K562 (cell line): ENCODE data around the gene ST3GAL3. TPM values are rescaled to one million over a fixed set of nuclear protein-coding genes. Genes with fewer than 3 reads are reported as not detected.

ENCODE experiments used
- ATAC-seq: fragments of 200-7000 bp; cut with Tn5 transposase; 3 replicates; pipeline ENCODE4 v1.9.1; 2020; ENCODE audit warnings: moderate library complexity
- BruUV-seq: library from RNA; stranded (reverse); fragments of 400-500 nt; replicated peaks from 2 replicates; lab custom pipeline; 2021; lab: Mats Ljungman, UMichigan
- CTCF ChIA-PET: fragments of 300-600 bp; formaldehyde crosslinking; extraction: SDS; loops from one replicate; lab custom pipeline; 2021; ENCODE audit warnings: low intra/inter-chr PET ratio; lab: Yijun Ruan, JAX
- POLR2A ChIA-PET: fragments of 300-600, 350-650 bp; sonication (Branson Sonifier 250); formaldehyde crosslinking; extraction: SDS; loops from one replicate; lab custom pipeline; 2021; ENCODE audit warnings: antibody characterized with exemption, inconsistent platforms; lab: Yijun Ruan, JAX
- DNase-seq, 4 experiments: peaks; one replicate each; pipeline versions ENCODE4 v3.0.0 to v3.0.0-alpha.2; 2011 to 2018; ENCODE audit warnings: low spot score in 3 of 4, mixed read lengths in 3 of 4; ENCODE audit errors: extremely low read depth in 1 of 4
- FAIRE-seq: peaks from 2 replicates; lab custom pipeline; 2011; peaks lifted over from hg19 to GRCh38; lab: Jason Lieb, UNC
- H2AFZ ChIP-seq: 2 replicates; pipeline ENCODE4 v1.6.0; 2011; ENCODE audit warnings: low read depth, low read length, control low read depth, inconsistent platforms
- H3K27ac ChIP-seq: fragments of 200-600 bp; 3 replicates; pipeline ENCODE4 v1.8.0; 2011; ENCODE audit warnings: low read depth, mild to moderate bottlenecking, control low read depth, inconsistent platforms, low read length, moderate library complexity, mixed read lengths; ENCODE audit errors: extremely low read depth
- H3K27me3 ChIP-seq, 2 experiments: fragments of 300-600 bp in 1 of 2; 2 replicates in 1 of 2; 3 replicates in 1 of 2; pipeline versions ENCODE4 v1.6.0 to v1.8.0; 2011; ENCODE audit warnings: inconsistent platforms in 2 of 2, low read length in 2 of 2, mild to moderate bottlenecking in 1 of 2, mixed read lengths in 1 of 2, moderate library complexity in 1 of 2; ENCODE audit not compliant: control insufficient read depth in 2 of 2, insufficient read depth in 2 of 2
- H3K36me3 ChIP-seq: fragments of 300-600 bp; 3 replicates; pipeline ENCODE4 v1.8.0; 2011; ENCODE audit warnings: mild to moderate bottlenecking, low read length, inconsistent platforms; ENCODE audit not compliant: control insufficient read depth, insufficient read depth
- H3K4me1 ChIP-seq, 2 experiments: fragments of 200-600 bp in 1 of 2; replicated peaks in 1 of 2; 2 replicates in 1 of 2; 3 replicates in 1 of 2; pipeline versions ENCODE4 v1.5.1 to v1.8.0; 2011; ENCODE audit warnings: inconsistent platforms in 2 of 2, low read length in 2 of 2, mild to moderate bottlenecking in 1 of 2, mixed read lengths in 1 of 2, moderate library complexity in 1 of 2; ENCODE audit not compliant: control insufficient read depth in 2 of 2, insufficient read depth in 2 of 2
- H3K4me2 ChIP-seq: 2 replicates; pipeline ENCODE4 v1.6.1; 2011; ENCODE audit warnings: low read length, control low read depth, inconsistent platforms, mixed read lengths; ENCODE audit not compliant: insufficient read depth
- H3K4me3 ChIP-seq: fragments of 200-600 bp; sonication (generic), shearing (Covaris generic); 2 replicates; pipeline ENCODE4 v1.5.1; 2016; ENCODE audit warnings: control low read depth, inconsistent platforms
- H3K79me2 ChIP-seq: fragments of 200-600 bp; 3 replicates; pipeline ENCODE4 v1.8.0; 2011; ENCODE audit warnings: low read length, inconsistent platforms; ENCODE audit not compliant: control insufficient read depth, insufficient read depth
- H3K9ac ChIP-seq, 2 experiments: 2 replicates each; pipeline versions ENCODE4 v1.6.0 to v1.6.1; 2011; ENCODE audit warnings: low read depth in 2 of 2, low read length in 2 of 2, control low read depth in 1 of 2, inconsistent platforms in 1 of 2, mild to moderate bottlenecking in 1 of 2, mixed read lengths in 1 of 2; ENCODE audit not compliant: insufficient read depth in 1 of 2
- H3K9me1 ChIP-seq: one replicate; pipeline ENCODE4 v1.6.0; 2011; ENCODE audit warnings: inconsistent platforms, mild to moderate bottlenecking, low read length, moderate library complexity; ENCODE audit not compliant: control insufficient read depth, insufficient read depth
- H3K9me3 ChIP-seq: replicated peaks from 2 replicates; pipeline ENCODE4 v1.5.1; 2011; ENCODE audit warnings: low read depth, low read length, inconsistent platforms; ENCODE audit not compliant: control insufficient read depth, insufficient read depth
- H4K20me1 ChIP-seq: replicated peaks from 2 replicates; pipeline ENCODE4 v1.6.1; 2011; ENCODE audit warnings: low read length, inconsistent platforms, mixed read lengths; ENCODE audit not compliant: control insufficient read depth, insufficient read depth
- ARID3A ChIP-seq: IDR thresholded peaks from 2 replicates; pipeline ENCODE4 v1.6.1; 2012; ENCODE audit warnings: low read depth, low read length, improper control_type of control experiment, borderline replicate concordance
- HNRNPUL1 ChIP-seq: fragments of 200-400 bp; formaldehyde crosslinking; IDR thresholded peaks from 2 replicates; pipeline ENCODE4 v1.6.1; 2017; ENCODE audit warnings: low read length
- XRCC5 ChIP-seq: fragments of 200-400 bp; formaldehyde crosslinking; IDR thresholded peaks from 2 replicates; pipeline ENCODE4 v1.6.1; 2017; ENCODE audit warnings: low read depth, mild to moderate bottlenecking, low read length
- ZNF277 ChIP-seq: fragments of 250-450 bp; sonication (Bioruptor Pico); IDR thresholded peaks from 2 replicates; pipeline ENCODE4 v1.8.0; 2022; ENCODE audit warnings: inconsistent platforms, mild to moderate bottlenecking, moderate library complexity, borderline replicate concordance
- WGBS: fragments of 100-300 bp; shearing (Covaris generic); methylation state at CpG from one replicate; pipeline ENCODE4 v1.1.6; 2016; ENCODE audit warnings: low coverage, mixed read lengths; ENCODE audit not compliant: insufficient coverage; ENCODE audit errors: missing lambda C conversion rate; 5-methylcytosine and 5-hydroxymethylcytosine counted together
- in situ Hi-C: fragments of 300-500 bp; cut with MboI; formaldehyde crosslinking; loops from 4 replicates; pipeline ENCODE4 v1.15.0; 2018; ENCODE audit warnings: inconsistent platforms, mixed read lengths
- intact Hi-C: fragments of 100-400 bp; cut with micrococcal nuclease; formaldehyde crosslinking; loops from 2 replicates; pipeline ENCODE4 v1.14.2; 2022
- polyA plus RNA-seq, 8 experiments: library from polyadenylated mRNA; depleted of rRNA in 4 of 8; stranded (reverse) in 5 of 8; unstranded in 3 of 8; fragments of >200 nt; fragmentation: Nextera tagmentation in 2 of 8; fragmentation: Illumina TruSeq in 1 of 8; extraction: Ambion mirVana in 2 of 8; extraction: Trizol in 1 of 8; gene quantifications; 2 replicates each; pipeline versions ENCODE4 v1.2.1 to v1.2.3, GENCODE V29; 2011 to 2014; ENCODE audit warnings: inconsistent platforms in 1 of 8, missing spikeins in 1 of 8
- total RNA-seq, 7 experiments: library from RNA; depleted of rRNA in 6 of 7; stranded (reverse); fragments of >200 nt in 6 of 7; fragmentation: Illumina TruSeq in 2 of 7; extraction: Trizol in 2 of 7; gene quantifications; 2 replicates each; pipeline versions ENCODE4 v1.2.1 to v1.2.3, GENCODE V29; 2011 to 2021; ENCODE audit warnings: low replicate concordance in 1 of 7
- TF ChIP-seq, protein P1 (sequence below): fragments of 450-650 bp; conservative IDR thresholded peaks from 2 replicates; pipeline ENCODE4 v1.6.1; 2016; ENCODE audit warnings: missing genetic modification characterization, low read depth, mild to moderate bottlenecking, control low read depth, missing compliant biosample characterization
- TF ChIP-seq, protein P2 (sequence below): fragments of 450-650 bp; IDR thresholded peaks from 2 replicates; pipeline ENCODE4 v1.6.1; 2017; ENCODE audit warnings: antibody characterized with exemption

Gene ST3GAL3
- total and polyA plus RNA-seq, 9 of the 15 experiments (the other 6 are each of a cell fraction or from before 2014, with no cell fraction given), result 1.2 to 18.9 (median 11.0) TPM

DNA sequence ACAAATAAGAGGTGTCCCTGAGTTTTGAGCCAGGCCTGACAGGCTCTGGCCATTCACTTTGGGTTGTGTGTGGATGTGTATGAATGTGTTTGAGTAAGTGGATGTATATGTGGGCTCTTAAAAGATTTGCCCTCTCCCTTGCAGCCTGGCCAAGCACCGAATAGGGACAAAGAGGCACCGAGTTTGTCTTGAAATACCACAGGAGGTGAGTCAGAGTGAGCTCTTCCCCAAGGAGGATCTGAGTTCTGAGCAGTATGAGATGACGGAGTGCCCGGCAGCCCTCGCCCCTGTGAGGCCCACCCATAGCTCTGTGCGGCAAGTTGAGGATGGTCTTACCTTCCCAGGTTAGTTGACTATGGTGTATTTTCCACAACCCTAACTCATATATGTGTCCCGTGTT is 38.4 kb upstream of the ST3GAL3 start:
- CTCF ChIA-PET, result no interaction called here
- FAIRE-seq, result no peak

More for the DNA sequence above, 38.4 kb upstream of the ST3GAL3 start:
- Histone ChIP-seq H3K4me2 (no peak overlapping the region), H3K79me2 (no peaks in the 10 kb centered on the region), H4K20me1 (no peaks in the 10 kb centered on the region), H3K27me3 (no peaks in the 10 kb centered on the region), H3K9me3 (no peaks in the 10 kb centered on the region), H3K36me3 (peaks cover 90% of the 10 kb centered on the region), H3K4me1 (no peaks in the 10 kb centered on the region), H3K9me1 (no peaks in the 10 kb centered on the region), H3K27ac (no peak overlapping the region), H3K4me3 (no peak overlapping the region), H2AFZ (no peak overlapping the region), H3K9ac (no peak overlapping the region)
- 92% methylated on average over 7 of the region's 7 CpGs for WGBS
- BruUV-seq, result no TSS peak
- in situ Hi-C loops, result no loop called here
- ATAC-seq (no peak), DNase-seq (no peak)
- TF ChIP-seq, protein P1, sequence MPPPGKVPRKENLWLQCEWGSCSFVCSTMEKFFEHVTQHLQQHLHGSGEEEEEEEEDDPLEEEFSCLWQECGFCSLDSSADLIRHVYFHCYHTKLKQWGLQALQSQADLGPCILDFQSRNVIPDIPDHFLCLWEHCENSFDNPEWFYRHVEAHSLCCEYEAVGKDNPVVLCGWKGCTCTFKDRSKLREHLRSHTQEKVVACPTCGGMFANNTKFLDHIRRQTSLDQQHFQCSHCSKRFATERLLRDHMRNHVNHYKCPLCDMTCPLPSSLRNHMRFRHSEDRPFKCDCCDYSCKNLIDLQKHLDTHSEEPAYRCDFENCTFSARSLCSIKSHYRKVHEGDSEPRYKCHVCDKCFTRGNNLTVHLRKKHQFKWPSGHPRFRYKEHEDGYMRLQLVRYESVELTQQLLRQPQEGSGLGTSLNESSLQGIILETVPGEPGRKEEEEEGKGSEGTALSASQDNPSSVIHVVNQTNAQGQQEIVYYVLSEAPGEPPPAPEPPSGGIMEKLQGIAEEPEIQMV (tag), result no peak
- TF ChIP-seq, protein P2, sequence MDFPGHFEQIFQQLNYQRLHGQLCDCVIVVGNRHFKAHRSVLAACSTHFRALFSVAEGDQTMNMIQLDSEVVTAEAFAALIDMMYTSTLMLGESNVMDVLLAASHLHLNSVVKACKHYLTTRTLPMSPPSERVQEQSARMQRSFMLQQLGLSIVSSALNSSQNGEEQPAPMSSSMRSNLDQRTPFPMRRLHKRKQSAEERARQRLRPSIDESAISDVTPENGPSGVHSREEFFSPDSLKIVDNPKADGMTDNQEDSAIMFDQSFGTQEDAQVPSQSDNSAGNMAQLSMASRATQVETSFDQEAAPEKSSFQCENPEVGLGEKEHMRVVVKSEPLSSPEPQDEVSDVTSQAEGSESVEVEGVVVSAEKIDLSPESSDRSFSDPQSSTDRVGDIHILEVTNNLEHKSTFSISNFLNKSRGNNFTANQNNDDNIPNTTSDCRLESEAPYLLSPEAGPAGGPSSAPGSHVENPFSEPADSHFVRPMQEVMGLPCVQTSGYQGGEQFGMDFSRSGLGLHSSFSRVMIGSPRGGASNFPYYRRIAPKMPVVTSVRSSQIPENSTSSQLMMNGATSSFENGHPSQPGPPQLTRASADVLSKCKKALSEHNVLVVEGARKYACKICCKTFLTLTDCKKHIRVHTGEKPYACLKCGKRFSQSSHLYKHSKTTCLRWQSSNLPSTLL, result no peak
- TF ChIP-seq ARID3A, result no peak
- TF ChIP-seq HNRNPUL1, result no peak
- TF ChIP-seq XRCC5, result no peak
- no peak for TF ChIP-seq ZNF277 (CRISPR knock-in tag)
- intact Hi-C loops, result no loop called here
- POLR2A ChIA-PET, result interaction anchor here (0.9 to 3.1 kb wide), 3 partner anchors 9 to 16 kb away, joined by 3 to 12 read pairs (median 4); no protein-coding TSS in a partner anchor
